UCSD-AML1 (cell line): ENCODE results near the gene LYPLA2.
A peak's percentile ranks its signal among the peaks of the same experiment; 100 is the strongest.
"Not testable (repeated sequence)": the region's sequence is repeated elsewhere in the genome, so short reads cannot be mapped to it uniquely, and the experiment has no call there.

Experiments
- DNase-seq: peaks from one replicate; lab custom pipeline; 2025; ENCODE audit not compliant: unreplicated experiment; lab: John Stamatoyannopoulos, UW

The LYPLA2 gene

DNA sequence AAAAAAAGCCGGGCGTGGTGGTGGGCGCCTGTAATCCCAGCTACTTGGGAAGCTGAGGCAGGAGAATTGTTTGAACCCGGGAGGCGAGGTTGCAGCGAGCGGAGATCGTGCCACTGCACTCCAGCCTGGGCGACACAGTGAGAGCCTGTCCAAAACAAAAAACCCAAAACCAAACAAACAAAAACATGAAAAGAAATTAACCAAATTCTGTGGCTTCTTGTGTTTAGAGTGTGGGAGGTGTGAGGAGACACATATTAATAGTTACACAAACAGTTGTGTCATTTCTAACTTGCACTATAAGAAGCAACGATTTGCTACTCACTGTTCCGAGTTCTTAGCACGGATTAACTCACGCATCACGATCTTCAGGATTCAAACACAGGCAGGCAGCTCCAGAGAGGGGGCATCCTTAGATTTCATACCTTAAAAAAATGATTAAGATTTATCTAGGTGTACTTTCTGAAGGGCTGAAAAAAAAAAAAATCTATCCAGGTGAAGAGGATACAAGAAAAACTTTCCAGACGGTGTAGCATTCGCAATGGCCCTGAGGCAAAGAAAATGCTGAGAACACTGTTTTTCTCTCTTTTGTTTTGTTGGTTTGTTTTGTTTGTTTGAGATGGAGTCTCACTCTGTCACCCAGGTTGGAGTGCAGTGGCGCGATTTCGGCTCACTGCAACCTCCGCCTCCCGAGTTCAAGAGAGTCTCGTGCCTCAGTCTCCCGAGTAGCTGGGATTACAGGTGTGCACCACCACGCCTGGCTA lies 35.0 kb downstream of the LYPLA2 start:
- DNase-seq: no peak

DNA sequence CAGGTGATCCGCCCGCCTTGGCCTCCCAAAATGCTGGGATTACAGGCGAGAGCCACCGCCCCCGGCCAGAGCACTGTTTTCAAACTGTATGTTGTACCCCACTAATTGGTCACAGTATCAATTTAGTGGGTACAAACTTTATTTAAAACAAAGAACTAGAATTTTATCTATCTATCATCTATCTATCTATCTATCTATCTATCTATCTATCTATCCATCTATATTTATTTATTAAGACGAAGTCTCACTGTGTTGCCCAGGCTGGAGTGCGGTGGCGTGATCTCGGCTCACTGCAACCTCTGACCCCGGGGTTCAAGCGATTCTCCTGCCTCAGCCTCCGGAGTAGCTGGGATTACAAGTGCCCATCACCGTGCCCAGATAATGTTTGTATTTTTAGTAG lies 35.6 kb downstream of the LYPLA2 start:
- DNase-seq: not testable (repeated sequence)

DNA sequence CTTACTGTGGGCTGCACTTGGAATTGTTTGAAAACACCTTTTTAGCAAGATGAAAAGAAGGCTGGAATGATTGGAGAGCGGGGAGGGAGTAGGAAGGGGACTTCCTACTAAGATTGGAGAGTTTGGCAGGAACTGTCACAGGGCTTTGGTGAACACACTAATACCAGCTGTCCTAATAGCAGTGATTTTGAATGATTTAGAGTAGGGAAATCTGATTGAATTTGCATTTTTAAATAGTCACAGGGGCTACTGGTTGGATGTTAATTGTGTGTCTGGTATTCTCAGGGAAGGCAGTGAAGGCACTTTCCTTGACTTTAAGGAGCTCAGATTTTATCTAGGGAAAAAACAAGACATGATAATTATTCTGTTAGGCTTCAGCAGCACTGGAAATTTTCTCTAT lies 36.8 kb downstream of the LYPLA2 start:
- no peak for DNase-seq

DNA sequence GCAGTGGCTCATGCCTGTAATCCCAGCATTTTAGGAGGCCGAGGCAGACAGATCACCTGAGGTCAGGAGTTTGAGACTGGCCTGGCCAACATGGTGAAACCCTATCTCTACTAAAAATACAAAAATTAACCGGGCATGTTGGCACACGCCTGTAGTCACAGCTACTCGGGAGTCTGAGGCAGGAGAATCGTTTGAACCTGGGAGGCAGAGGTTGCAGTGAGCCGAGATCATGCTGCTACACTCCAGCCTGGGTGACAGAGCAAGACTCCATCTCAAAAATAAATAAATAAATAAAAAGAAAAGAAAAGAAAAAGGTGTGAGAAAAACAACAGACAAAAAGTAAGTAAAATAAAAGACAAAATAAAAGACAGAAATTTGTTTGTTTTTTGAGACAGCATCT lies 43.2 kb downstream of the LYPLA2 start:
- not testable (repeated sequence) for DNase-seq

DNA sequence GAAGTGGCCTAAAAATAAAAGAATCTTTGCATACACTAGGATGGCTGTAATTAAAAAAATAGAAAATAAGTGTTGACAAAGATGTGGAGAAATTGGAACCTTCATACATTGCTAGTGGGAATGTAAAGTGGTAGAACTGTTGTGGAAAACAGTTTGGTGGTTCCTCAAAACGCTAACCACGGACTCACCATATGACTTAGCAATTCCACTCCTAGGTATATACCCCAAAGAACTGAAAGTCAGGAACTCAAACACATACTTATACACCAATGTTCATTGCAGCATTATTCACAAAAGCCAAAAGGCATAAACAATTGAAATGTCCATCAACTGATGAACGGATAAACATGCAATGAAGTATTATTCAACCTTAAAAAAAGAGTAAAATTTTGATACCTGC lies 45.1 kb downstream of the LYPLA2 start:
- DNase-seq: no peak

DNA sequence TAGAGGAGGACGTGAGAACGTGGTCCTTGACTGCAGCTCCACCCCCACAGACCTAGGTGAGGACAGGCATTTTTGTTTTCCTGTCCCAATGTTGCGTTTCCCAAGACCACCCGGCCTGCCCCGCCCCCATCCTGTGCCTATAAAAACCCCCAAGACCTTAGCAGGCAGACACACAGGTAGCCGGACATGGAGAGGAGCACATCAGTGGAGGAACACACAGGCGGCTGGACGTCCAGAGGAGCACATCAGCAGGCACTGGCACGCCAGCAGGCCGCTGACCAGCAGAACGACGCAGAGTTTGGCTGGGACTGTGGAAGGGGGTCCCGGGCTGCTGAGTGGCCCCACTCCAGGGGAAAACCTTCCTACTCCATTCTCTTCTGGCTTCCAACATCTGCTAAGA lies 47.0 kb downstream of the LYPLA2 start:
- no peak for DNase-seq

DNA sequence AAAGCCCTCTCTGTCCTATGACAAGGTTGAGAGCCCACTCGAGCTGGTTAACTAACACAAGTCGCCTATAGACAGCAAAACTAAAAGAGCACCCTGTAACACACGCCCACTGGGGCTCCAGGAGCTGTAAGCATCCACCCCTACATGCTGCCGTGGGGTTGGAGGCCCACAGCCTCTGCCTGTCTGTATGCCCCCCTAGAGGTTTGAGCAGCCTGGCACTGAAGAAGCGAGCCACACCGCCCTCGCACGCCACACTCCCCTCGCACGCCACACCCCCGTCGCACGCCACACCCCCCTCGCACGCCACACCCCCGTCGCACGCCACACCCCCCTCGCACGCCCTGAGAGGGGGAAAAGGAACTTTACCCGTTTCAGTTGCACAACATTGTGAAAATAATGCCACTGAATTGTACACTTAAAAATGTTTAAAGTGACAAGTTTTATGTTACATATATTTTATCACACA lies 47.5 kb downstream of the LYPLA2 start:
- DNase-seq: peak; percentile 69

DNA sequence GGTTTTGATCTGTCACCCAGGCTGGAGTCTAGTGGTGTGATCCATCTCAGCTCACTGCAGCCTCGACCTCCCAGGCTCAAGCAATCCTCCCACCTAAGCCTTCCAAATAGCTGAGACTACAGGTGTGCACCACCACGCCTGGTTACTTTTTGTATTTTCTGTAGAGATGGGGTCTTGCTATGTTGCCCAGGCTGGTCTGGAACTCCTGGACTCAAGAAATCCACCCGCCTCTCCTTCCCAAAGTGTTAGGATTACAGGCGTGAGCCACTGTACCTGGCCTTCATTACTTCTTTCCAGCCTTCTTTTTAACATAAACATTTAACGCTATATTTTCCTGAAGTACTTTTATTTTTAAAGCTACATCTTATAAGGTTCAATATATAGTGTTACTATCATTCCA lies 52.7 kb downstream of the LYPLA2 start:
- no peak for DNase-seq
